Superior temporal gyrus (tissue), 1 donor: Measurements from ENCODE around the gene PLXNC1.

Experiments used
- DNase-seq: peaks from one replicate; pipeline ENCODE4 v3.0.0-alpha.2; 2016; ENCODE audit errors: extremely low spot score

The PLXNC1 gene

DNA sequence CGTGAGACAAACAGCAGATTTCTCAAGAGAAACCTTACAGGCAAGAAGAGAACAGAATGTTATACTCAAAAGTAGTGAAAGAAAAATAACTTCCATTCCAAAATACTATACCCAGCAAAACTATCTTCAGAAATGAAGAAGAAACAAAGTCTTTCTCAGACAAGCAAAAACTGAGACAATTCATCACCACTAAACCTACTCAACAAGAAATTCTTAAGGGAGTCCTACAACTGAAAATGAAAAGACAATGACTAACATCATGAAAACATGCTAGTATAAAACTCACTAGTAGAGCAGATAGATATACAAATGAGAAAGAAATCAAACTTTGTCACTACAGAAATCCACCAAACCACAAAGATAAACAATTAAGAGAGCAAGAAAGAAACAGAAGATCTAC, 204.8 kb downstream of the PLXNC1 start:
- DNase-seq = no peak
